GM11168 (cell line): Measurements from ENCODE around the gene LARGE1.

Source experiments
- in situ Hi-C: fragments of 300-500 bp; cut with MboI; formaldehyde crosslinking; loops from one replicate; pipeline ENCODE4 v1.12.0; 2022; ENCODE audit warnings: low sequenced_read_pairs; ENCODE audit not compliant: unreplicated experiment

The LARGE1 gene

DNA sequence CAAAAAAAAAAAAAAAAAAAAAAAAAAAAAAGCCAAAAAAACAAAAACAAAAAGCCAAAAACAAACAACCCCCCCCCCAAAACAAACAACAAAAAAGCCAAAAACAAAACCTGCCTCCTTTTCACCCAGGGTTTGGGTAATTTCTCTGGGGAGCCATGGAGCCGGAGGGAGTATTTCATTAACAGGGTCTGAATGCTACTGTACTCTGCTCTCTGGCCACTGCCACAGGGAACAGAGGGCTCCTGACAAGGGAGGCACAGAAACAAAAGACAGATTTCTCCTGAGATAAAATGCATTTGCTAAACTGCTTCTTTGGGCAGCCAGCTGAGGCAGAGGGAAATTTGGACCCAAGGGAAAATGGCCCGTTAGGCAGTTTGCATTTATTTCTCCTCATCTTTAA is 596.0 kb downstream of the LARGE1 start:
- in situ Hi-C loops: loop anchor here (25.0 kb wide), 1 partner anchor 188 kb away; no protein-coding TSS in a partner anchor

DNA sequence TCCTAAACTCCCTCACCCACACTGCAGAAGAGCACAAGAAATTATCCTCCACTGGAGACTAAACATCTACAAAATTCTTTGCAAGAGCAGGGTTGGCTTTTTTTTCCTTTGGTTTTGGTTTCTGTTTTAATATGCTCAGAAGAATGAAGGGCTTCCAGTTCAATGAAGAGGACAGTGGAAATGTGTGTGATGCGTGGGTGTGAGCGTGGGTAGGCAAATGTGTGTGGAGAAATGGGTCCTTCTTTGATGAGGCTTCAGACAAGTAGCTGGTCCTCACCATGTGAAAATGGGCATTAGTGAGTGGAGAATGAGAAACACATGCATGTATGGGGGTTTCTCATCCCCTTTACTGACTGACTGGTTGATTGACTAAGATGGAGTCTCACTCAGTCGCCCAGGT is 598.8 kb downstream of the LARGE1 start:
- in situ Hi-C loops: loop anchor here (25.0 kb wide), 1 partner anchor 191 kb away; no protein-coding TSS in a partner anchor

GRCh38 chr22:33315954-33316353 is 604.3 kb downstream of the LARGE1 start:
- in situ Hi-C loops: loop anchor here (25.0 kb wide), 1 partner anchor 196 kb away; no protein-coding TSS in a partner anchor

DNA sequence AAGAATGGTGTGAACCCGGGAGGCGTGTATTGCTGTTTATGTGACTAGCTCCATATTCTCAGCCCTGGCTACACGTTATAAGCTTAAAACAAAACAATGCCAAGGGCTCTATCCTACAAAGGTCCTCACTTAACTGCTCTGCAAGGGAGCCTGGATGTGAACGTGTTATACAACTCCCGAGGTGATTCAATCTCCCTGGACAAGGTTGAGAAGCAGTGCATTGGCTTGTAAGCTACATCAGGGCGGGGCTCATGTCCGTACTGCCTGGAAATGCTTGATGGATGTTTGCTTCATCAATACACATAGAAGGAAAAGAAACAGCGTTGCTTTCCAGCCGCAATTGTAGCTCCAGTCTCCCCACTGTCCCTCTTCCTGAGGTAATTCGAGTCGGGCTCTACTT is 605.2 kb downstream of the LARGE1 start:
- in situ Hi-C loops: loop anchor here (25.0 kb wide), 1 partner anchor 197 kb away; no protein-coding TSS in a partner anchor

DNA sequence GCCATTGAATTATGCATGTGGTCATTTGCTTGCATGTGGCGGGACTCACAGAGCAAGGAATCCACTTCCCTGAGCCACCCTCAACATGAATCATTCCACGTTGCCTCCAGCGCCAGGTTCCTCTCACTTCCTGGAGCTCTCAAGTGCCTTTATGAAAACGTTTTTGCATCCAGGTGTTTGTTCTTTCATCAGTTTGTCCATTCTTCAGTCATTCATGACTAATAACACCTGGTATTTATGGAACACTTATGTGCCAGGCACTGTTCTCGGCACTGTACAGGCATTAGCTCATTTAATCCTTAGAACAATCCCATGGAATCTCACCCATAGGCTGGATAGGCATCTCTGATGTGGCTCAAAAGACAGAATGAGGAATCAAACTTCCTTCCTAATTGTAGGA is 606.0 kb downstream of the LARGE1 start:
- in situ Hi-C loops: loop anchor here (25.0 kb wide), 1 partner anchor 198 kb away; no protein-coding TSS in a partner anchor

GRCh38 chr22:33303099-33303498 is 617.2 kb downstream of the LARGE1 start:
- in situ Hi-C loops: loop anchor here (5.0 to 25.0 kb wide), 2 partner anchors 209 to 274 kb away; no protein-coding TSS in a partner anchor

GRCh38 chr22:33302549-33302948 is 617.7 kb downstream of the LARGE1 start:
- in situ Hi-C loops: loop anchor here (5.0 to 25.0 kb wide), 2 partner anchors 210 to 275 kb away; no protein-coding TSS in a partner anchor

GRCh38 chr22:33302049-33302545 is 618.2 kb downstream of the LARGE1 start:
- in situ Hi-C loops: loop anchor here (5.0 to 25.0 kb wide), 2 partner anchors 210 to 275 kb away; no protein-coding TSS in a partner anchor

DNA sequence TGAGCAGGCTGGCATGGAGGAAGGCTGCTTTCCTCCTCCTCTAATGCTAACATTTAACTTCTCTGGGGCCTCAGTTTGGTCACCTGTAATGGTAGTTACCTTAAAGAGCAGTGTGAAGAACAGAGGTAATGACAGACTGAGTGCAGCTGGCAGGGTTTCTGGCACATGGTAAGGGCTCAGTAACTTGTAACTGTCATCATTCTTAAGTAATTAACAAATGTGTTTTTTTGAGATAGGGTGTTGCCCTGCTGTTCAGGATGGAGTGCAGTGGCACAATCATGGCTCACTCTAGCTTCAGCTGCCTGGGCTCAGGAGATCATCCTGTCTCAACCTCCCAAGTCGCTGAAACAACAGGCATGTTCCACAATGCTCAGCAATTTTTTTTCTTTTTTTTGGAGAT is 620.1 kb downstream of the LARGE1 start:
- in situ Hi-C loops: loop anchor here (5.0 to 25.0 kb wide), 2 partner anchors 212 to 277 kb away; no protein-coding TSS in a partner anchor

GRCh38 chr22:33299245-33299956 is 620.9 kb downstream of the LARGE1 start:
- in situ Hi-C loops: no loop called here

DNA sequence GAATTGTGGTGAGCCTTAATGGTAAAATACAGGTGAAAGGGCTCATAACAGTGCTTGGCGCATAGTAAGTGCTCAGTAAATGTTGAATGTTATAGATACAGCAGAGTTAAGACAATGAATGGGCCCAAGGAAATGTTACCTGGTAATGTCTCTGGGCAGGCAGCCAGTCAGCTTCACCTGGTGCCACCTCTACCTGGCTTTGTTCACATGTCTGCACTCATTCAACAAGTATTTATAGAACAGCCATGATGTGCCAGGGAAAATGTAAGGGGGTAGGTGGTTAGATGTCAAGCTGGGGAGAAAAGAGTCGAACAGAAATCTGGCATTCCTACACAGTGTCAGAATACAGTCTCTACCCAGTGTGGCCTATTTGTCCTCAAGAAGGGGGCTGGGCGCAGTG is 623.3 kb downstream of the LARGE1 start:
- in situ Hi-C loops: no loop called here

DNA sequence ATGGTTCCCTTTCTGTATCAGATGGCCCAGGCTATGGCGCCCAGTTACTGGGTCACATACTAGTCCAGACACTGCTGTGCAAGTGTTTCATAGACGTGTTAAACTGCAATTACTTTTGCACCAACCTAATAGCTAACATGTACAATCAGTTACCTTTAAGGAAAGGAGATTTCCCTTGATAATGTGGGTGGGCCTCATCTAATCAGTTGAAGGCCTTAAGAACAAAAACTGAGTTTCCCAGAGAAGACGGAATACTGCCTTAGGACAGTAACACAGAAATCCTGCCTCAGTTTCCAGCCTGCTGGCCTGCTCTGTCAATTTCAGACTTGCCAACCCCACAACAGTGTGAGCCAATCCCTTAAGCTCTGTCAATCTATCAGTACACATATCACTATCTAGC is 632.2 kb downstream of the LARGE1 start:
- in situ Hi-C loops: no loop called here

DNA sequence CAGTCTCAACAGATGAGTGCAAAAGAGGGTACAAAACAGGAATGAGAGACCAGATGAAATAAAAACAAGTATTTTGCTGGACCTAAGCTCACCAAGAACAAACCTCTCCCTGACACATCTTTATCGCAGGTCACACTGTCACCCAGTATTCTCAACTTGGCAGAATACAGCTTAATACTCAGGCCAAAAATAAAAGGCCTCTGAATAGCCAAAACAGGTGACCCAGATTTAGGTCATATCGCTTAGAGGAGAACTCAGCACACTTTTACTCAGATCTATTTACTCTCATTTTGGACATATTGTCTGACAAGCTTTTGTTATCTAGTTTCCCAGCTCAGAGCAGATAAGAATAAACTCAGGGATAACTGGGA is 645.2 kb downstream of the LARGE1 start:
- in situ Hi-C loops: no loop called here

GRCh38 chr22:33274214-33275072 is 645.8 kb downstream of the LARGE1 start:
- in situ Hi-C loops: no loop called here

GRCh38 chr22:33272871-33273270 is 647.4 kb downstream of the LARGE1 start:
- in situ Hi-C loops: no loop called here

DNA sequence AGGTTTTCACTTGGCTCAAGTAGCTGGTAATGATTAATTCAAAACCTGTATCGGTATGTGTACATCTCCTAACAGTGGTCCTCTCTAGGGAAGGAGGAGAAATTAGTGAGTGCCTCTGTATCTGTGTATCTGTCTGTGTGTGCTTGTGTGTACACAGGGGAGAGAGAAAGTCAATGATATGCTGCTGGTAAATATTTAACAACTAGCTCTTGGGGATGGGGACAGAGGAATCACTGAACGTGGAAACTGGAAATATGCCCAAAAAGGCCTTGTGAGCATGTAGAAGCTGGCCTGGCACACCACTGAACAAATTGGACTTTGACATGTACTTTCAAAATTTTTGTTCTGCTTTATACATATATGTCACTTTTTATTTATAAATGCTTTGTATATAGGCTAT is 648.1 kb downstream of the LARGE1 start:
- in situ Hi-C loops: no loop called here

DNA sequence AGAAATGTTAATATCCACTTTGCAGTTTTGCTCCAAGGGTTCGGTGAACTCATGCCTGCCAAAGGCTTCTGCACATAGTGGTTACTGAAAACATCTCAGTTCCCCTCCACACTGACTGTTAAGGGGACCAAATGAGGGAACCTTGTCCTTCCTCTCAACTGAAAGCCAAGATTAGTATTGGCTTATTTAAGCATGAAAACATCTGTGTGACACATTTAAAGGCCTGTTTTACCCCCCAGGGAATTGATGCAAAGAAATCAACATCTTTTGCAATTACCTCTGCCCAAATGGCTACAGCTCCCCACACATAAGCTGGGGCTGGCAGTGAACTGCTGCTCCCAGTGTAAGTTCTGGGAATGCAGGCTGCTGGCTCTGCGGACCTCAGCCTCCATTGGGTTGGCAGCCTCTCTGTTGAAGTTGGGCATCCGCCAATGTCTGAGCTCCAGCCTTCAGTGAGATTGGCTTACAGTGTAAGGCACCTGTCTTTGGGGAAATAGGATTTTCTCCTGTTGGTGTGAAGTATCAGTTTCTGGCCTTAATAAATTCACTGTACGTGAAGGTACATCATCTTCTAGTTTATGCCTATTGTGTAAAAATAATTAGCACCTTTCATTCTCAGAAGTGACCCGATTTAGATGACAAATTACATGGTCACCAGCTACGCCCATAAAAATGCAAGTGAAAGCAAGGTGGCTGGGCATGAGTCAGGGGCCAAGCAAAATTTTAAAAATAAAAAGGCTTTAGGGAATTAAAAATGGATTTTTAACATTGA is 648.7 kb downstream of the LARGE1 start:
- in situ Hi-C loops: no loop called here

DNA sequence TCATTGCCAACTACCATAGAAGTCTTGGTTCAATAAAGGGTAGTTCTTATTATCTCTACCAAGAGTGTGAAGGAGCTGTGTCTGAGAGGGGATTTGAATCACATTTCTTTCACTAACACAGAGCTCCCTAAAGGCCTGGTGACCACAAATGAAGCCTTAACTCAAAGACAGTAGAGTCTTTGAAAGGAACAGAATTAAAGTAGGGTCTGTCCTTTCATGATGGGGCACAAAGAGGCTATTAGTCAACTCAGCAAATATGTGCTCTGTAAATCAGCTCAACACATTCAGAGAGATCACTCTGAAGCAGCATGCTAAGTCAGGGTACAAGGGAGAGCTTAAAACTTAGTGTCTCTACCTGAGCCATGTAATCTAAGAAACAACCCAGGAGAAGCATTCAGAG is 649.7 kb downstream of the LARGE1 start:
- in situ Hi-C loops: no loop called here

- in situ Hi-C loops: no loop called here
Observed at GRCh38 chr22:33261699-33262098, 658.6 kb downstream of the LARGE1 start.

DNA sequence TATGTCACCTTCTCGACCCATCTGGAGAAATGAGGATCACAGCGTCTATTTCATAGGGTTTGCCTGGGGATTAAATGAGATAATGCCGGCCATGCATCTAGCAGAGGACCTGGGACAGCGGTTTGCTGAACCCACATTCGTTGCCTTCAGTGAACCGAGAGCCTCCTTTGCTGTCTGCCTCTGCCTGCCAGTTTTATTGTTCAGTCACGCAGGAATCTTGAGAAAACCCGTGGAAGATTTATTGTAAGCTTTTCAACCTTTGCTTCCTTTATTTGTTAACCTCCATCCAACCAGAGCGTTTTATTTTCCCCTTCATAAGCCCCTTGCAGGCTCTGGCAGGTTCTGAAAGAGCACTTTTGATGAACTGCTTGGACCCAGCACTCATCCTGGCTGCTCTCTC is 659.8 kb downstream of the LARGE1 start:
- in situ Hi-C loops: no loop called here
